ENCODE results near the gene PSME3. TPM values are rescaled to one million over a fixed set of nuclear protein-coding genes. Genes with fewer than 3 reads are reported as not detected.

Gene PSME3
- total and polyA plus RNA-seq, 11 donors: 47.4 to 157 (median 67.7) TPM

GRCh38 chr17:42827472-42827871 lies 5.7 kb upstream of the PSME3 start:
- H3K27ac ChIP-seq: no peak overlapping the region
- peaks cover 0 to 4% (median 0%) of the 10 kb centered on the region in 9 donors for H3K36me3 ChIP-seq
- no peaks in the 10 kb centered on the region for H3K9me3 ChIP-seq
- H3K27me3 ChIP-seq: no peaks in the 10 kb centered on the region
- intact Hi-C loops (cut with DNase I): loop anchor here in 2 of 10 donors (10.0 kb wide), 2 partner anchors 53 to 83 kb away; partner anchors contain the start of genes EZH1 (in 1 of the 2) and VPS25 (in 1 of the 2)
- TF ChIP-seq POLR2A (IDR thresholded peaks at IDR 0.05): no peak
- TF ChIP-seq CTCF (IDR thresholded peaks at IDR 0.05): no peak
- H3K4me1 ChIP-seq: peaks cover 6 to 24% (median 17%) of the 10 kb centered on the region in 12 donors
- 89 to 97% (median 95%) methylated on average over 1 of the region's 1 CpG for WGBS, 4 donors
- no peak overlapping the region for H3K4me3 ChIP-seq
- DNase-seq (no peak), ATAC-seq (no peak)

- intact Hi-C loops (cut with DNase I): no loop called here
- H3K27ac ChIP-seq: no peak overlapping the region
- no peaks in the 10 kb centered on the region for H3K27me3 ChIP-seq
- peaks cover 3 to 29% (median 17%) of the 10 kb centered on the region in 12 donors for H3K4me1 ChIP-seq
- H3K9me3 ChIP-seq: no peaks in the 10 kb centered on the region
- peaks cover 0 to 15% (median 11%) of the 10 kb centered on the region in 9 donors for H3K36me3 ChIP-seq
- no peak overlapping the region for H3K4me3 ChIP-seq
- ATAC-seq (no peak), DNase-seq (no peak)
- TF ChIP-seq CTCF (IDR thresholded peaks at IDR 0.05) (no peak), POLR2A (IDR thresholded peaks at IDR 0.05) (no peak)
These were observed 2.2 kb upstream of the PSME3 start for GRCh38 chr17:42830971-42831370.

GRCh38 chr17:42832213-42832933 lies 824 bp upstream of the PSME3 start:
- H3K4me3 ChIP-seq: peak overlapping the region; percentile 66 to 100 (median 92)
- peak overlapping the region; percentile 43 to 93 (median 88) for H3K27ac ChIP-seq
- ATAC-seq: peak in 1 of 4 donors; percentile 6
- intact Hi-C loops (cut with DNase I): no loop called here
- no peak for DNase-seq
- H3K36me3 ChIP-seq: peaks cover 0 to 29% (median 25%) of the 10 kb centered on the region in 9 donors
- H3K27me3 ChIP-seq: no peaks in the 10 kb centered on the region
- TF ChIP-seq POLR2A (IDR thresholded peaks at IDR 0.05): no peak
- TF ChIP-seq CTCF (IDR thresholded peaks at IDR 0.05): no peak
- H3K9me3 ChIP-seq: no peaks in the 10 kb centered on the region
- H3K4me1 ChIP-seq: peaks cover 3 to 29% (median 17%) of the 10 kb centered on the region in 12 donors
- 49 to 53% (median 52%) methylated on average over 9 of the region's 9 CpGs for WGBS, 4 donors

GRCh38 chr17:42833767-42834422 lies 698 bp downstream of the PSME3 start:
- Histone ChIP-seq H3K9me3 (no peaks in the 10 kb centered on the region), H3K4me1 (peaks cover 3 to 29% (median 17%) of the 10 kb centered on the region in 12 donors), H3K27ac (peak overlapping the region; percentile 43 to 93 (median 88)), H3K27me3 (no peaks in the 10 kb centered on the region), H3K36me3 (peaks cover 2 to 45% (median 41%) of the 10 kb centered on the region in 9 donors), H3K4me3 (peak overlapping the region; percentile 66 to 100 (median 92))
- intact Hi-C loops (cut with DNase I): no loop called here
- 5 to 13% (median 6%) methylated on average over 11 to 18 of the region's 18 CpGs for WGBS, 4 donors
- no peak for DNase-seq
- peak in 3 of 4 donors; percentile 4 to 14 (median 13) for ATAC-seq
- no peak for TF ChIP-seq CTCF (IDR thresholded peaks at IDR 0.05)
- no peak for TF ChIP-seq POLR2A (IDR thresholded peaks at IDR 0.05)

Measured in heart left ventricle (tissue), 16 donors.